ENCODE results near the gene GRIP2. TPM values are rescaled to one million over a fixed set of nuclear protein-coding genes. Genes with fewer than 3 reads are reported as not detected.

Gene GRIP2
- total RNA-seq, 1 donor from 2014 or later: 3.3 TPM

DNA sequence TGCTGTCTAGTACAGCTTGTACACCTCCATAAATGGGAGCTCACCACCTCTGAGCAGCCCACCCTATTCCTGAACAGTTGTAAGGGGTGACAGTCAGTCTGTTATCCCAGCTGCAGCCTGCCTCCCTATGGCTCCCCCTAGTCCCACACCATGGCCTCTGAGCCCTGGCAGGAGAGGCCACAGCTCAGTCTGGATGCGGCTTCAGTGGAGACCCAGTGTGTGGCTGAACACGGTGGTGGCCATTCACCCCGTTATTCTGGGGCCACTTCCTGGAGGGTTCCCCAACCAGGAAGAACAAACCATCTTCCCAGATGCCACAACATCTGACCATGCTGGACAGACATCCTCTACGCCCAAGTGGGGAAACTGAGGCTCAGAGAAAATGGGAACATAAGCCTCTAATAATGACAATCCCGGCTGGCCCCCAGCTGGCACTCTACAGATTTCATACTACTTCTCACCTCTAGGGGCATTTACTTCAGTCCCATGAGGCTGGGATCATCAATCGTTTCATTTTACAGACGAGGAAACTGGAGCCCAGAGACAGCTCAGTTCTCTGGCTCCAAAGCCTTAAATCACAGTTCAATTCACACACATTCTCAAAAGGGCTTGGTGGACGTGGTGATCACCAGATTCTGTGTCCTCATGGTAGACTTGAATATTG lies 9.2 kb upstream of the GRIP2 start:
- no peak overlapping the region for H3K27ac Mint-ChIP-seq (ENCODE audit: unreplicated experiment)
- no peaks in the 10 kb centered on the region for H3K36me3 Mint-ChIP-seq (ENCODE audit: low read depth, unreplicated experiment)
- Histone ChIP-seq H3K27ac (ENCODE audit: low read depth, low read length) (no peak overlapping the region), H3K36me3 (ENCODE audit: insufficient read depth, low read length) (no peaks in the 10 kb centered on the region), H3K9ac (ENCODE audit: low read length) (no peak overlapping the region), H3K9me3 (ENCODE audit: insufficient read depth, low read depth, low read length) (no peaks in the 10 kb centered on the region), H3K4me1 (ENCODE audit: insufficient read depth, low read length) (peaks cover 11% of the 10 kb centered on the region), H3K27me3 (ENCODE audit: insufficient read depth, low read length) (peaks cover 31% of the 10 kb centered on the region), H4K20me1 (ENCODE audit: insufficient read depth, low read length) (no peaks in the 10 kb centered on the region), H3K4me3 (ENCODE audit: insufficient read depth, low read depth, low read length) (no peak overlapping the region), H3K4me2 (ENCODE audit: low read length) (no peak overlapping the region), H3K79me2 (ENCODE audit: insufficient read depth, low read length) (no peaks in the 10 kb centered on the region), H2AFZ (ENCODE audit: low read depth, low read length) (no peak overlapping the region)
- DNase-seq (ENCODE audit: low read depth) (no peak), FAIRE-seq (no peak)
- no peaks in the 10 kb centered on the region for H3K9me3 Mint-ChIP-seq (ENCODE audit: unreplicated experiment)
- TF ChIP-seq CTCF (IDR thresholded peaks at IDR 0.05; ENCODE audit: insufficient read depth, low read depth, low read length) (peak; percentile 44), EZH2 (IDR thresholded peaks at IDR 0.05; ENCODE audit: insufficient read depth, low read length) (no peak)
- peaks cover 75% of the 10 kb centered on the region for H3K27me3 Mint-ChIP-seq (ENCODE audit: low read depth, unreplicated experiment)
- H3K4me1 Mint-ChIP-seq (ENCODE audit: low read depth, unreplicated experiment): peaks cover 5% of the 10 kb centered on the region
- no peak overlapping the region for H3K4me3 Mint-ChIP-seq (ENCODE audit: unreplicated experiment)

GRCh38 chr3:14548321-14548729 lies 8.2 kb upstream of the GRIP2 start:
- Mint-ChIP-seq H3K27ac (ENCODE audit: unreplicated experiment) (no peak overlapping the region), H3K4me3 (ENCODE audit: unreplicated experiment) (no peak overlapping the region), H3K36me3 (ENCODE audit: low read depth, unreplicated experiment) (no peaks in the 10 kb centered on the region), H3K4me1 (ENCODE audit: low read depth, unreplicated experiment) (peaks cover 5% of the 10 kb centered on the region), H3K9me3 (ENCODE audit: unreplicated experiment) (no peaks in the 10 kb centered on the region), H3K27me3 (ENCODE audit: low read depth, unreplicated experiment) (peaks cover 77% of the 10 kb centered on the region)
- Histone ChIP-seq H3K27me3 (ENCODE audit: insufficient read depth, low read length) (peaks cover 26% of the 10 kb centered on the region), H3K9me3 (ENCODE audit: insufficient read depth, low read depth, low read length) (no peaks in the 10 kb centered on the region), H3K27ac (ENCODE audit: low read depth, low read length) (no peak overlapping the region), H3K36me3 (ENCODE audit: insufficient read depth, low read length) (no peaks in the 10 kb centered on the region), H3K9ac (ENCODE audit: low read length) (no peak overlapping the region), H3K4me2 (ENCODE audit: low read length) (no peak overlapping the region), H4K20me1 (ENCODE audit: insufficient read depth, low read length) (no peaks in the 10 kb centered on the region), H3K79me2 (ENCODE audit: insufficient read depth, low read length) (no peaks in the 10 kb centered on the region), H3K4me3 (ENCODE audit: insufficient read depth, low read depth, low read length) (no peak overlapping the region), H2AFZ (ENCODE audit: low read depth, low read length) (no peak overlapping the region), H3K4me1 (ENCODE audit: insufficient read depth, low read length) (peaks cover 11% of the 10 kb centered on the region)
- FAIRE-seq (no peak), DNase-seq (ENCODE audit: low read depth) (peak; percentile 29)
- TF ChIP-seq EZH2 (IDR thresholded peaks at IDR 0.05; ENCODE audit: insufficient read depth, low read length) (no peak), CTCF (IDR thresholded peaks at IDR 0.05; ENCODE audit: insufficient read depth, low read depth, low read length) (peak; percentile 58)

GRCh38 chr3:14547693-14548092 lies 7.6 kb upstream of the GRIP2 start:
- Mint-ChIP-seq H3K27me3 (ENCODE audit: low read depth, unreplicated experiment) (peaks cover 82% of the 10 kb centered on the region), H3K4me3 (ENCODE audit: unreplicated experiment) (no peak overlapping the region), H3K36me3 (ENCODE audit: low read depth, unreplicated experiment) (no peaks in the 10 kb centered on the region), H3K27ac (ENCODE audit: unreplicated experiment) (peak overlapping the region; percentile 83), H3K9me3 (ENCODE audit: unreplicated experiment) (no peaks in the 10 kb centered on the region), H3K4me1 (ENCODE audit: low read depth, unreplicated experiment) (peaks cover 5% of the 10 kb centered on the region)
- Histone ChIP-seq H3K4me3 (ENCODE audit: insufficient read depth, low read depth, low read length) (no peak overlapping the region), H3K4me2 (ENCODE audit: low read length) (no peak overlapping the region), H3K79me2 (ENCODE audit: insufficient read depth, low read length) (no peaks in the 10 kb centered on the region), H4K20me1 (ENCODE audit: insufficient read depth, low read length) (no peaks in the 10 kb centered on the region), H2AFZ (ENCODE audit: low read depth, low read length) (no peak overlapping the region), H3K9me3 (ENCODE audit: insufficient read depth, low read depth, low read length) (no peaks in the 10 kb centered on the region), H3K4me1 (ENCODE audit: insufficient read depth, low read length) (peaks cover 11% of the 10 kb centered on the region), H3K36me3 (ENCODE audit: insufficient read depth, low read length) (no peaks in the 10 kb centered on the region), H3K27ac (ENCODE audit: low read depth, low read length) (no peak overlapping the region), H3K9ac (ENCODE audit: low read length) (no peak overlapping the region), H3K27me3 (ENCODE audit: insufficient read depth, low read length) (peaks cover 26% of the 10 kb centered on the region)
- FAIRE-seq: no peak
- DNase-seq (ENCODE audit: low read depth): no peak
- TF ChIP-seq EZH2 (IDR thresholded peaks at IDR 0.05; ENCODE audit: insufficient read depth, low read length) (no peak), CTCF (IDR thresholded peaks at IDR 0.05; ENCODE audit: insufficient read depth, low read depth, low read length) (no peak)

Data from astrocyte (in vitro differentiated cells and primary cell).